Skeletal muscle tissue (tissue), 4 donors: ENCODE data around the gene CNTN6. TPM values are rescaled to one million over a fixed set of nuclear protein-coding genes. Genes with fewer than 3 reads are reported as not detected.

Source experiments
- H3K27ac ChIP-seq: one replicate; pipeline ENCODE4 v1.7.0; 2013; ENCODE audit warnings: mild to moderate bottlenecking, low read depth, low read length, inconsistent platforms
- H3K27me3 ChIP-seq, 3 donors: one replicate each; pipeline ENCODE4 v1.7.0; 2013; ENCODE audit warnings: low read length in 3 of 3; ENCODE audit not compliant: control insufficient read depth in 3 of 3, insufficient read depth in 3 of 3
- H3K36me3 ChIP-seq, 3 donors: one replicate each; pipeline ENCODE4 v1.7.0; 2013; ENCODE audit warnings: low read length in 3 of 3; ENCODE audit not compliant: control insufficient read depth in 3 of 3, insufficient read depth in 3 of 3
- H3K4me1 ChIP-seq, 3 donors: one replicate each; pipeline ENCODE4 v1.7.0; 2013; ENCODE audit warnings: low read length in 3 of 3, mild to moderate bottlenecking in 3 of 3; ENCODE audit not compliant: control insufficient read depth in 3 of 3, insufficient read depth in 3 of 3
- H3K4me3 ChIP-seq, 3 donors: one replicate each; pipeline ENCODE4 v1.7.0; 2013; ENCODE audit warnings: low read length in 3 of 3
- H3K9ac ChIP-seq, 3 donors: one replicate each; pipeline ENCODE4 v1.7.0; 2013; ENCODE audit warnings: low read length in 3 of 3, mild to moderate bottlenecking in 3 of 3, moderate library complexity in 2 of 3, low read depth in 1 of 3
- H3K9me3 ChIP-seq, 3 donors: one replicate each; pipeline ENCODE4 v1.7.0; 2013; ENCODE audit warnings: low read length in 3 of 3; ENCODE audit not compliant: control insufficient read depth in 3 of 3
- total RNA-seq: library from RNA; depleted of rRNA; stranded (reverse); fragments of >200 nt; gene quantifications from one replicate; pipeline ENCODE4 v1.2.3, GENCODE V29; 2014
- donor health status: Osteomylitis.

The CNTN6 gene
- total RNA-seq, 1 donor from 2014 or later = 2.1 TPM

DNA sequence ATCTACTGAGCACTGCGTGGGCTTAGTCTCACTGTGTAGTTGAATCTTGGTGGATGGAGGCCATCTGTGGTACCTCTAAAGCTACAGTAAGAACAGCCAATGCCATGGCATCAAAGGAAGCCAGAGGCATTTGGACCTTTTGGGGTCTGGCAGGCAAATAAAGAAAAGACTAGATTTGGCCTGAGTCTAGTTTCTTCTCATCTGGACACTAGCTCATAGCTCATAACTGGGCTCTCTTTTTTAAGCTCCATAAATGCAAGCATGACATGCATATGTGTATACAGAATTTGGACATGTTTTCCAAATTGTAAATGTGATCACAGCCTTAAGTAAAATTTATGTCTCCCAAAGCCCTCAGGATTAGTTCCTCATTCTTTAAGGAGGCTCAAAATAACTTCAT, 107.5 kb downstream of the CNTN6 start:
- no peaks in the 10 kb centered on the region for H3K9me3 ChIP-seq
- no peaks in the 10 kb centered on the region for H3K36me3 ChIP-seq
- no peaks in the 10 kb centered on the region for H3K4me1 ChIP-seq
- no peaks in the 10 kb centered on the region for H3K27me3 ChIP-seq
- H3K4me3 ChIP-seq = no peak overlapping the region
- H3K27ac ChIP-seq = no peak overlapping the region
- no peak overlapping the region for H3K9ac ChIP-seq

GRCh38 chr3:1207904-1208303, 115.1 kb downstream of the CNTN6 start:
- no peaks in the 10 kb centered on the region for H3K36me3 ChIP-seq

GRCh38 chr3:1214933-1215332, 122.1 kb downstream of the CNTN6 start:
- no peaks in the 10 kb centered on the region for H3K9me3 ChIP-seq
- H3K27me3 ChIP-seq = no peaks in the 10 kb centered on the region
- no peaks in the 10 kb centered on the region for H3K4me1 ChIP-seq
- H3K36me3 ChIP-seq = no peaks in the 10 kb centered on the region
- no peak overlapping the region for H3K27ac ChIP-seq
- H3K4me3 ChIP-seq = no peak overlapping the region
- H3K9ac ChIP-seq = no peak overlapping the region

More at GRCh38 chr3:1207904-1208303, 115.1 kb downstream of the CNTN6 start:
- no peaks in the 10 kb centered on the region for H3K27me3 ChIP-seq
- H3K27ac ChIP-seq = no peak overlapping the region
- H3K9me3 ChIP-seq = no peaks in the 10 kb centered on the region
- H3K9ac ChIP-seq = no peak overlapping the region
- H3K4me3 ChIP-seq = no peak overlapping the region
- no peaks in the 10 kb centered on the region for H3K4me1 ChIP-seq

DNA sequence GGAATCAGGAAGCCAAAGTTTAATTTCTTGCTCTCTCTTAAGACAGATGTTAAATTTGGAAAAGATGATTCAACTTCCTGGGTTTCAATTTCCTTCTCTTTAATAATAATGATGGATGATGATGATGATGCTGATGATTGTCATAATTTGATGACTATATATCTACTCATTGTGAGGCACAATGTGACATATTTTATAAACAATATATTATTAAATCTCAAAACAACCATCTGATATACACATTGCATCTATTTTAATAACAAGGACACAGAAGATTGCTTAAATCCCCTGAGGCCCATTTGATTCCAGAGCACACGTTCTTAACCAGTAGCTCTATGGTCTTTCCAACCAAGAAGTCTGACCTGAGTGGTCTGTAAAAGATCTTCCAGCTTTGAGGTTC, 124.0 kb downstream of the CNTN6 start:
- H3K4me3 ChIP-seq = no peak overlapping the region
- H3K9ac ChIP-seq = no peak overlapping the region
- H3K4me1 ChIP-seq = no peaks in the 10 kb centered on the region
- H3K9me3 ChIP-seq = no peaks in the 10 kb centered on the region
- no peaks in the 10 kb centered on the region for H3K27me3 ChIP-seq
- H3K27ac ChIP-seq = no peak overlapping the region
- H3K36me3 ChIP-seq = no peaks in the 10 kb centered on the region

DNA sequence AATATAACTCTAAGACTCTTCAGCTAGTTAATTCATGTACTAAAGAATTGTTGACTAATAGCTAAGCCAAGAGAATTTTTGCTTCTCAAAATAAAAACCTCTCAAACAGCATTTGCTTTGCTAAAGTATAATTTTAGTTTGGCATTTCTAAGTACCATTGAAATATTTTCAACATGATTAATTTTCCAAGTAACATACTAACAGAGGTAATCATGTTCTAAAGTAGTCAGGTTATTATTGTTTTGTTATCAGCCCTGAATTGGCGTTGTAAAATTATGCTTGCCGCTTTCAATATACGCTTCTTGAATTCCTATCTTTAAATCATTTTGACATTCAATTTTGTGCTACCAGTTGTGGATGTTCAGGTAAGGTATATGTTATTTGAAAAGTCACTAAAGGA, 134.3 kb downstream of the CNTN6 start:
- no peak overlapping the region for H3K27ac ChIP-seq
- H3K36me3 ChIP-seq = no peaks in the 10 kb centered on the region
- H3K27me3 ChIP-seq = no peaks in the 10 kb centered on the region
- H3K4me1 ChIP-seq = no peaks in the 10 kb centered on the region
- H3K9ac ChIP-seq = no peak overlapping the region
- no peaks in the 10 kb centered on the region for H3K9me3 ChIP-seq
- no peak overlapping the region for H3K4me3 ChIP-seq

DNA sequence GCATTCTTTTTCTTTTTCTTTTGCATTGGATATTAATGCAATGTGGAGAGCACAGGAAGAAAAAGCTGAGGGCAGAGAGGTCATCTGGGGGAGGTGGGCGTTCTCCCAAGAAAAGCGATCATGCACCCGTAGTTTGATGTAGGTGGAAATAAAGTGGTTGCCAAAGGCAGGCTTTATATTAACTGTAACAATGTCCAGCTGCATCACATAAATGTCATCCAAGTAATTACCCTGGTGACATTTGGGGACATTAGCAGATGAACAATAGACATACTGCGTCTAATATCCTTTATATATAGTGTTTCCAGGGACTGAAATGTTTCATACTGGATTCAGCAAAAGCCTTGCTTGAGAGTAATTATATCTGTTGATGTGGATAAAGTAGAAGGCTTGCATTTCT, 135.5 kb downstream of the CNTN6 start:
- Histone ChIP-seq H3K27me3 (no peaks in the 10 kb centered on the region), H3K4me3 (no peak overlapping the region), H3K4me1 (no peaks in the 10 kb centered on the region), H3K9ac (no peak overlapping the region), H3K9me3 (no peaks in the 10 kb centered on the region), H3K36me3 (no peaks in the 10 kb centered on the region), H3K27ac (no peak overlapping the region)

- no peaks in the 10 kb centered on the region for H3K27me3 ChIP-seq
- no peak overlapping the region for H3K27ac ChIP-seq
- no peaks in the 10 kb centered on the region for H3K9me3 ChIP-seq
- no peaks in the 10 kb centered on the region for H3K36me3 ChIP-seq
- no peak overlapping the region for H3K4me3 ChIP-seq
- no peak overlapping the region for H3K9ac ChIP-seq
- H3K4me1 ChIP-seq = no peaks in the 10 kb centered on the region
These were observed 138.1 kb downstream of the CNTN6 start for GRCh38 chr3:1230920-1231319.

- no peak overlapping the region for H3K9ac ChIP-seq
- H3K27ac ChIP-seq = no peak overlapping the region
- H3K4me3 ChIP-seq = no peak overlapping the region
- H3K4me1 ChIP-seq = no peaks in the 10 kb centered on the region
- H3K27me3 ChIP-seq = no peaks in the 10 kb centered on the region
- no peaks in the 10 kb centered on the region for H3K36me3 ChIP-seq
- H3K9me3 ChIP-seq = no peaks in the 10 kb centered on the region
These were observed 139.5 kb downstream of the CNTN6 start for GRCh38 chr3:1232276-1232675.

- H3K4me3 ChIP-seq = no peak overlapping the region
- H3K4me1 ChIP-seq = no peaks in the 10 kb centered on the region
- H3K9ac ChIP-seq = no peak overlapping the region
- no peaks in the 10 kb centered on the region for H3K36me3 ChIP-seq
- no peaks in the 10 kb centered on the region for H3K27me3 ChIP-seq
- H3K9me3 ChIP-seq = no peaks in the 10 kb centered on the region
- H3K27ac ChIP-seq = no peak overlapping the region
These were observed 142.8 kb downstream of the CNTN6 start for GRCh38 chr3:1235526-1236120.

GRCh38 chr3:1251282-1252060, 158.6 kb downstream of the CNTN6 start:
- Histone ChIP-seq H3K9ac (no peak overlapping the region), H3K36me3 (no peaks in the 10 kb centered on the region), H3K4me3 (no peak overlapping the region), H3K27me3 (no peaks in the 10 kb centered on the region), H3K27ac (no peak overlapping the region), H3K4me1 (no peaks in the 10 kb centered on the region), H3K9me3 (no peaks in the 10 kb centered on the region)
